Activated T-cell treated with anti-CD3 and anti-CD28 coated beads for 1 hour (primary cell): ENCODE data around the gene MYB.
"Not testable (repeated sequence)": the region's sequence is repeated elsewhere in the genome, so short reads cannot be mapped to it uniquely, and the experiment has no call there.

Experiments used
- DNase-seq: peaks from one replicate; pipeline ENCODE4 v3.0.0-alpha.2; 2020; ENCODE audit warnings: low read depth

The MYB gene

GRCh38 chr6:135222623-135223022 is 41.5 kb downstream of the MYB start:
- no peak for DNase-seq

GRCh38 chr6:135224037-135224647 is 43.0 kb downstream of the MYB start:
- DNase-seq: no peak

- no peak for DNase-seq
These were observed 44.8 kb downstream of the MYB start for GRCh38 chr6:135225911-135226310.

GRCh38 chr6:135226537-135226936 is 45.4 kb downstream of the MYB start:
- DNase-seq: no peak

- no peak for DNase-seq
These were observed 46.2 kb downstream of the MYB start for GRCh38 chr6:135227349-135227748.

GRCh38 chr6:135227758-135228157 is 46.6 kb downstream of the MYB start:
- DNase-seq: no peak

- no peak for DNase-seq
These were observed 47.4 kb downstream of the MYB start for GRCh38 chr6:135228486-135228885.

GRCh38 chr6:135229996-135230395 is 48.9 kb downstream of the MYB start:
- DNase-seq: no peak

- no peak for DNase-seq
These were observed 49.8 kb downstream of the MYB start for GRCh38 chr6:135230711-135231468.

- no peak for DNase-seq
These were observed 50.3 kb downstream of the MYB start for GRCh38 chr6:135231469-135231844.

GRCh38 chr6:135233686-135234491 is 52.8 kb downstream of the MYB start:
- no peak for DNase-seq

GRCh38 chr6:135234492-135234780 is 53.3 kb downstream of the MYB start:
- DNase-seq: no peak

- no peak for DNase-seq
These were observed 54.6 kb downstream of the MYB start for GRCh38 chr6:135235716-135236115.

GRCh38 chr6:135236319-135236718 is 55.2 kb downstream of the MYB start:
- no peak for DNase-seq

GRCh38 chr6:135236732-135237131 is 55.6 kb downstream of the MYB start:
- no peak for DNase-seq

- DNase-seq: no peak
These were observed 59.6 kb downstream of the MYB start for GRCh38 chr6:135240711-135241110.

- DNase-seq: no peak
These were observed 63.0 kb downstream of the MYB start for GRCh38 chr6:135243871-135244796.

- no peak for DNase-seq
These were observed 63.7 kb downstream of the MYB start for GRCh38 chr6:135244805-135245204.

GRCh38 chr6:135246412-135247012 is 65.4 kb downstream of the MYB start:
- DNase-seq: not testable (repeated sequence)

GRCh38 chr6:135250234-135250633 is 69.1 kb downstream of the MYB start:
- no peak for DNase-seq

GRCh38 chr6:135250751-135251497 is 69.8 kb downstream of the MYB start:
- DNase-seq: no peak
